ENCODE measurements around the gene CELF4. TPM values are rescaled to one million over a fixed set of nuclear protein-coding genes. Genes with fewer than 3 reads are reported as not detected.
A peak's percentile ranks its signal among the peaks of the same experiment; 100 is the strongest.

Gene CELF4
- total RNA-seq, 3 donors from 2014 or later, result 1.0 TPM; not detected in 2

DNA sequence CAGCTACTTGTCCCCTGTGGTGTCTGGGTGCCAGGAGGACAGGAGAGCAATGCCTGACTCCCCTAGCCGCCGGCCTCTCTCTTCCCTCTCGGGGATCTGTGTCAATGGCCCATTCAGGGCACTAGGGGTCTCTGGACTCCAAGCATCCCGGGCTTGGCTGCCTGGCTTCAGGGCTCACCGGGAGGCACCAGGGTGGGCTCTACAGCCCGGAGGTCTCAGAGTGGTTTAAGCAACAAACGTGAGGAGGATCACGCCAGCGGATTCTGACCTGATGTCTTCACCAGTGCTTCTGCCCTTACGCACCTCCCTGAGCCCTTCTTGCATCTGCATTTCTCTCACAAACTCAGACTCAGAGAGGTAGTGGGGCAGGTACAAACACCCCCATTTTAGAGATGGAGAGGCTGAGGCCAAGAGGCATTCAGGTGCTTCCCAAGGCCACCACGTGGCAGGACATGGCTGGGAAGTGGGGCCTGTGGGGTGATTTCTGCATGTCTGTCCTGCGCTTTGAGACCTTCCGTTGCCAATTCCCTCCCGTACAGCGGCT lies 243.0 kb downstream of the CELF4 start:
- Histone ChIP-seq H3K27ac (no peak overlapping the region), H3K27me3 (no peaks in the 10 kb centered on the region), H3K4me3 (no peak overlapping the region), H3K36me3 (no peaks in the 10 kb centered on the region), H3K4me1 (no peaks in the 10 kb centered on the region), H3K9me3 (no peaks in the 10 kb centered on the region)
- intact Hi-C loops (cut with DNase I; ENCODE audit: low total_unique reads), result no loop called here
- DNase-seq (ENCODE audit: low spot score in 2 of 2), result no peak
- TF ChIP-seq POLR2AphosphoS5 (IDR thresholded peaks at IDR 0.05), result no peak
- TF ChIP-seq, protein P1, sequence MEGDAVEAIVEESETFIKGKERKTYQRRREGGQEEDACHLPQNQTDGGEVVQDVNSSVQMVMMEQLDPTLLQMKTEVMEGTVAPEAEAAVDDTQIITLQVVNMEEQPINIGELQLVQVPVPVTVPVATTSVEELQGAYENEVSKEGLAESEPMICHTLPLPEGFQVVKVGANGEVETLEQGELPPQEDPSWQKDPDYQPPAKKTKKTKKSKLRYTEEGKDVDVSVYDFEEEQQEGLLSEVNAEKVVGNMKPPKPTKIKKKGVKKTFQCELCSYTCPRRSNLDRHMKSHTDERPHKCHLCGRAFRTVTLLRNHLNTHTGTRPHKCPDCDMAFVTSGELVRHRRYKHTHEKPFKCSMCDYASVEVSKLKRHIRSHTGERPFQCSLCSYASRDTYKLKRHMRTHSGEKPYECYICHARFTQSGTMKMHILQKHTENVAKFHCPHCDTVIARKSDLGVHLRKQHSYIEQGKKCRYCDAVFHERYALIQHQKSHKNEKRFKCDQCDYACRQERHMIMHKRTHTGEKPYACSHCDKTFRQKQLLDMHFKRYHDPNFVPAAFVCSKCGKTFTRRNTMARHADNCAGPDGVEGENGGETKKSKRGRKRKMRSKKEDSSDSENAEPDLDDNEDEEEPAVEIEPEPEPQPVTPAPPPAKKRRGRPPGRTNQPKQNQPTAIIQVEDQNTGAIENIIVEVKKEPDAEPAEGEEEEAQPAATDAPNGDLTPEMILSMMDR (IDR thresholded peaks at IDR 0.05), result peak in 1 of 3 donors; percentile 46

DNA sequence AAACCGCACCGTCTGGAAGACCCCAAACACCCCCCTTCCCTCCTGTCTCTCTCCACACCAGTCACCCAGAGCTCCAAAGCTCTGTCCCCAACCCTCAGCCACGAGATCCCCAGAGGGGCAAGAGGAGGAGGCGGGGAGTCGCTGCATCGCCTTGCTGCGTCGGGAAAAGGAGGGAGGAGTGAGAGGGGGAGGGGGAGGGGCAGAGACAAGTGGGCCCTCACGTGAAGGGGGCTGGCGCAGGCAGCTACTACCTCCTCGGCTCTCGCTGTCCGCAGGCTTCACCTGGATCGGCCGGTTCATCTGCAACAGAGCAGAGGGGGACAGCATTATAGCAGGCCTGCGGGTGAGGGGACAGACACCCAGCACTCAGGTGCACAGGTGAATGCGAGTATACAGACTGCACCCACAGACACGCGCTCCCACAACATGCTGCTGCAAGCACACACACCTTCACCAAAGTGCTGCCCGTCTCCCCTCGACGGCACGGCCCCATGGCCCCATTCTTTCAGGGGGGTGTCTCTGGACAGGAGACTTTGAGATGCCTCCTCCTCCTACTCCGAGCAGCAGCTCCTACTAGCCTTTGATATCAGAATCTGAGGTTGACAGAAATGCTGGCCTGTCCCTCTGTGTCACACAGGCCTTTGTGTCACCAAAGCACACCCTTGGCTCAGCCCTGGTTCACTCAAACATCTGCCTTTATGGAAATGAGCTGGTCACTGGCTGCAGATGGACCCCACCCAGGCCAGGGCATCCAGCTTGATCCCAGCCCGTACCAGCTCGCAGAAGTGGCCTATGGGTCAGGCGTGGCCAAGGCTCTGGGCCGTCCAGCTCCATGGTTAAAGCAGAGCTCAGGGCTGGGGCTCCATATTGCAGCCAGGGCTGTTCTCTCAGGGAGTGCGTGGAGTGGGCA lies 243.8 kb downstream of the CELF4 start:
- intact Hi-C loops (cut with DNase I; ENCODE audit: low total_unique reads), result no loop called here
- Histone ChIP-seq H3K27ac (no peak overlapping the region), H3K36me3 (no peaks in the 10 kb centered on the region), H3K9me3 (no peaks in the 10 kb centered on the region), H3K4me3 (no peak overlapping the region), H3K4me1 (no peaks in the 10 kb centered on the region), H3K27me3 (no peaks in the 10 kb centered on the region)
- TF ChIP-seq POLR2A (IDR thresholded peaks at IDR 0.05) (no peak), POLR2AphosphoS5 (IDR thresholded peaks at IDR 0.05) (no peak)
- TF ChIP-seq, protein P1 (IDR thresholded peaks at IDR 0.05), result no peak
- DNase-seq (ENCODE audit: low spot score in 2 of 2), result no peak

DNA sequence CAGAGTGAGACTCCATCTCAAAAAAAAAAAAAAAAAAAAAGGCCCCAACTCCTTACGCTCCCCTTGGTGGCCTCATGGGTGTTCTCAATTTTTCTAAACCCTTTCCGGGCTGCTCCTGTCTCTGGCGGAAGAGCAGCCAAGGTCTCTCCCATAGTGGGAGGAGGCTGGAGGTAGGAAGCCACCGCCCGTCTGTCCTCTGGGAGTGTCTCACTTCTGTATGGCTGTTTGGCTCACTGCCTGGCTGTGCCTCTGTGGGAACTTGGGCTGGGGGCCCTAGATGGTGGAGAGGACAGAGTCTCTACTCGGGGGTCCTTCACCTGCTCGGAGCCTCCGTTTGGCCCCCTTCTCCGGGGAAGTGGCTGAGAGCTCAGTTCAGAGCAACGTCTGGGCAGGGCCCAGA lies 245.3 kb downstream of the CELF4 start:
- H3K27ac ChIP-seq, result no peak overlapping the region
- H3K9me3 ChIP-seq, result no peaks in the 10 kb centered on the region
- H3K4me3 ChIP-seq, result no peak overlapping the region
- intact Hi-C loops (cut with DNase I; ENCODE audit: low total_unique reads), result no loop called here
- no peaks in the 10 kb centered on the region for H3K4me1 ChIP-seq
- DNase-seq (ENCODE audit: low spot score in 2 of 2), result no peak
- TF ChIP-seq, protein P1 (IDR thresholded peaks at IDR 0.05), result no peak
- no peak for TF ChIP-seq POLR2A (IDR thresholded peaks at IDR 0.05)
- TF ChIP-seq POLR2AphosphoS5 (IDR thresholded peaks at IDR 0.05), result no peak
- H3K36me3 ChIP-seq, result no peaks in the 10 kb centered on the region
- no peaks in the 10 kb centered on the region for H3K27me3 ChIP-seq

DNA sequence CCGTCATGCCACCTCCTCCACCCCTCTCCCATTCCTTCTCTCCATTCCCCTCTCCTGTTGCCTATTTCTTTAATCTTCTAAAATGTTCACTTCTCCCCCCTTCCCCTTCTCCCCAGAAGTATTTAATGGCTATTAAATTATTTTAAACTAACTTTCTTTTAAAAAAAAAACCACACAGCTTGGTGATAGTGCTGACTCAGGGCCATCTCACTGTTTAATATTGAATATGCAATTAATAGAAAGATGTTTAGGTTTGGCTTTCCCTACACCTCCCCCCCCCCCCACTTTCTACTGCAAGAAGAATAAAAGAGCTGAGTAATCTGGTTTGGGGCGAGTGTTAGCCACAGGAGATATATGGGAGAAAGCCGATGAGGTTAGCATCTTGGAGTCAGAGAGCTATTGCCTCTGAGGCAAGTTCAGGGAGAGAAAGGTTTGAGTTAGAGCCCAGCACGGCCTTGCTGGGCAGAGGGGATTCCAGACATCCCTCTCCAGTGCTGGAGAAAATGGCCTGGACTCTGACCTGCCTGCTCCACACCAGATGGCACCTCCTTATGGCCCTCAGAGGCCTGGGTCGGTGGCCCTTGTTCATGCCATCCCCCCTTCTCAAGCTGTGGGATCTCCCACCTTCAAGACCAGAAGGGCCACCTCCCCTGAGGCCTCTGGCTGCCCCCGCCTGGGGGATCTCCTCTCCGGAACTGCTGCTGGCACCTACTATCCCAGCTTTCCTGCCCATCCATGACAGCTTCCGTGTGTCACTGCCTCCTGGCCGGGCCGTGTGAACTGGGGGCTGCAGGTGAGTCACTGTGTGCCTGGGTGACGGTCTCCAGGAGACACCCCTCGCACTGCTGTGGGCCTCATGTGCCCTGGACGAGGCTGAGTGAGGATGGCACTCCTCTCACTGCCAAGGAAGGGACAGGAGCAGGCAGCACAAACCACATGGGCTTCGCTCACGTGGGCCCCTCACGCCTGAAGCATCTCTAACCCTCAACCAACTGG lies 246.9 kb downstream of the CELF4 start:
- Histone ChIP-seq H3K27me3 (no peaks in the 10 kb centered on the region), H3K9me3 (no peaks in the 10 kb centered on the region), H3K36me3 (no peaks in the 10 kb centered on the region), H3K4me3 (no peak overlapping the region), H3K4me1 (no peaks in the 10 kb centered on the region), H3K27ac (no peak overlapping the region)
- intact Hi-C loops (cut with DNase I; ENCODE audit: low total_unique reads), result no loop called here
- DNase-seq (ENCODE audit: low spot score in 2 of 2), result no peak
- no peak for TF ChIP-seq POLR2AphosphoS5 (IDR thresholded peaks at IDR 0.05)
- TF ChIP-seq, protein P1 (IDR thresholded peaks at IDR 0.05), result no peak
- TF ChIP-seq POLR2A (IDR thresholded peaks at IDR 0.05), result no peak

Measured in breast epithelium (tissue), 4 donors.